BE2C (cell line): Measurements from ENCODE around the gene TMEM174.
A peak's percentile ranks its signal among the peaks of the same experiment; 100 is the strongest.

Source experiments
- DNase-seq: peaks from one replicate; pipeline ENCODE4 v3.0.0-alpha.2; 2020
- H3K27me3 ChIP-seq: fragments of 250-450 bp; sonication (Bioruptor Pico); 2 replicates; pipeline ENCODE4 v1.5.1; 2020; ENCODE audit warnings: mild to moderate bottlenecking
- H3K36me3 ChIP-seq: fragments of 250-450 bp; sonication (Bioruptor Pico); 2 replicates; pipeline ENCODE4 v1.5.1; 2020; ENCODE audit warnings: mild to moderate bottlenecking
- H3K4me1 ChIP-seq: fragments of 250-450 bp; sonication (Bioruptor Pico); 2 replicates; pipeline ENCODE4 v1.5.1; 2020
- H3K4me3 ChIP-seq: 2 replicates; pipeline ENCODE4 v1.5.1; 2011; ENCODE audit warnings: low read depth, low read length
- H3K9me3 ChIP-seq: fragments of 250-450 bp; sonication (Bioruptor Pico); 2 replicates; pipeline ENCODE4 v1.5.1; 2020
- TF ChIP-seq, protein P1 (sequence below): IDR thresholded peaks from 2 replicates; pipeline ENCODE4 v1.5.1; 2012; ENCODE audit warnings: mild to moderate bottlenecking, low read depth, low read length

TMEM174 gene

DNA sequence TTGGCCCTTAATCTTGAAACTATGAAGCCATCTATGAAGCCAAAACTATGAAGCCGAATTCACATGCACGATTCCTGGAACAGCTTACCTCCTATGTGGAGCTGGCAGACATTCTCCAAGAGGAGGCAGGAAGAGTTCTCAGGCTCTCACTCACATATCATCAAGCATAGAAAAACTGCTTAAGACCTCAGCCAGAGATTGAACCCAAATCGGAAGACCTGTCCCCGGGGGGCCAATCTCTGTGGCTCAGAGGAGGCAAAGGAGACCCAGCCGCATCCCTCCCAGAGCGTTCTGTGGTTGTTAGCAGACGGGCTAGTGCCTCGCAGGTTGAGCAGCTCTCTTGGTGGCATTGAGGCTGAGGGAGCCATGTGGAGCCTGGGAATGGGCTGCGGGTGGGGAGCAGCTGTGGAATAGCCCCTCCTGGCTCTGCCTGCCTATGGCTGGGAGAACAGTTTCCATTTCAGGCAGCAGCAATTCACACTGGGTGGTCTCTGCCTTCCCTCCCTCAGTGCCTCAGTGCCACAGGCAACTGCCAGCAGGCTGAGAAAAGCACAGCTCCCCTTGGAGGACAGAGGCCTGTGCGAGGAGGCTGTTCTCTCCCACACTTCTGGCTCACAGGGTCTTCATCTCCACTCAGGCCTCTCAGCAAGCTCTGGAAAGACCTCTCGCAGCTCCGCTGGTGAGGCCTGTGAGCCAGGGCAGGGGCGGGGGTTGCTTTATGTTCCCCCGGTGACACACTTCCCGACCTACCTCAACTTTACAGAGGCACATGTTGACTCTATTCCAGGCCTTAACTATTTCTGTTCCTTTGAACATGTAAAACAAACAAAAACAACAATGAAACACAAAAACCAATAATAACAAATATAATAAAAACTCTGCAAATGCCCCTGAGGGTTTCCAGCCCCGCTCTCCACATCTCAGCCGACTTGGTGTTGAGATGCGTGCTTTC, 17.4 kb upstream of the TMEM174 start:
- H3K4me1 ChIP-seq: peaks cover 7% of the 10 kb centered on the region; the same call in 1 of the 2 replicates
- no peak overlapping the region for H3K4me3 ChIP-seq
- no peaks in the 10 kb centered on the region for H3K36me3 ChIP-seq
- no peaks in the 10 kb centered on the region; the same call in 1 of the 2 replicates for H3K27me3 ChIP-seq
- H3K9me3 ChIP-seq: no peaks in the 10 kb centered on the region
- DNase-seq: no peak
- TF ChIP-seq, protein P1, sequence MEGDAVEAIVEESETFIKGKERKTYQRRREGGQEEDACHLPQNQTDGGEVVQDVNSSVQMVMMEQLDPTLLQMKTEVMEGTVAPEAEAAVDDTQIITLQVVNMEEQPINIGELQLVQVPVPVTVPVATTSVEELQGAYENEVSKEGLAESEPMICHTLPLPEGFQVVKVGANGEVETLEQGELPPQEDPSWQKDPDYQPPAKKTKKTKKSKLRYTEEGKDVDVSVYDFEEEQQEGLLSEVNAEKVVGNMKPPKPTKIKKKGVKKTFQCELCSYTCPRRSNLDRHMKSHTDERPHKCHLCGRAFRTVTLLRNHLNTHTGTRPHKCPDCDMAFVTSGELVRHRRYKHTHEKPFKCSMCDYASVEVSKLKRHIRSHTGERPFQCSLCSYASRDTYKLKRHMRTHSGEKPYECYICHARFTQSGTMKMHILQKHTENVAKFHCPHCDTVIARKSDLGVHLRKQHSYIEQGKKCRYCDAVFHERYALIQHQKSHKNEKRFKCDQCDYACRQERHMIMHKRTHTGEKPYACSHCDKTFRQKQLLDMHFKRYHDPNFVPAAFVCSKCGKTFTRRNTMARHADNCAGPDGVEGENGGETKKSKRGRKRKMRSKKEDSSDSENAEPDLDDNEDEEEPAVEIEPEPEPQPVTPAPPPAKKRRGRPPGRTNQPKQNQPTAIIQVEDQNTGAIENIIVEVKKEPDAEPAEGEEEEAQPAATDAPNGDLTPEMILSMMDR: no peak

DNA sequence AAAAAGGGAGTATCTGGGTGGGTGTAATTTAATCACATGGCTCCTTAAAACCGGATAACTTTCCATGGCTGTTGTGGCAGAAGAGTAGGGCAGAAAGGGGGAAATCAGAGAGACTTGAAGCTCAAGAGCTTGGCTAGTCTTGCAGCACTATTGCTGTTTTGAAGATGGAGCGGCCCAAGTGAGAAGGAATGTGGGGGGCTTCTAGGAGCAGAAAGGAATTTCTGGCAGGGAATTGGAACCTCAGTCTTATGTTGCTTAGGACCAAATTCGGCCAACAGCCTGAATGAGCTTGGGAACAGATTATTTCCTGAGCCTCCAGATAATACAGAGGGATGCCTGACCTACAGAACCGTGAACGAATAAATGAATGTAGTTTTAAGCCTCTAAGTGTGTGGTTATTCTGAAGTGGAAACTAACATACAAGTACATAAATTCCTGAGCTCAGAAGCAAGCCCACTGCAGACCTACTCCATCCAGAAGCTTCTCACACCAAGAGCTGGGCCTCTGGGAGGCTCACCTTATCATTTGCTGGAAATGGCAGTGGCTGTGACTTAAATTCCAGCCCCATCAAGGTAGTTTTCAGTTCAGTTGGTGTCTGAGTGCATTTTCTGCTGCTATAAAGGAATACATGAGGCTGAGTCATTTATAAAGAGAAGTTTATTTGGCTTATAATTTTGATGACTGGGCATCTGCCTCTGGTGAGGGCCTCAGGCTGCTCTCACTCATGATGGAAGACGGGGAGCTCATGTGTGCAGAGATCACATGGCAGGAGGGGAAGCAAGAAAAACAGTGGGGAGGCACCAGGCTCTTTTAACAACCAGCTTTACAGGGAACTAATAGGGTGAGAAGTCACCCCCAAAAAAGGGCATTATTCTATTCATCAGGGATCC, 15.3 kb upstream of the TMEM174 start:
- Histone ChIP-seq H3K27me3 (peaks cover 7% of the 10 kb centered on the region), H3K4me1 (peaks cover 7% of the 10 kb centered on the region; the same call in 1 of the 2 replicates), H3K4me3 (no peak overlapping the region), H3K36me3 (no peaks in the 10 kb centered on the region), H3K9me3 (no peaks in the 10 kb centered on the region)
- TF ChIP-seq, protein P1: no peak
- no peak for DNase-seq

DNA sequence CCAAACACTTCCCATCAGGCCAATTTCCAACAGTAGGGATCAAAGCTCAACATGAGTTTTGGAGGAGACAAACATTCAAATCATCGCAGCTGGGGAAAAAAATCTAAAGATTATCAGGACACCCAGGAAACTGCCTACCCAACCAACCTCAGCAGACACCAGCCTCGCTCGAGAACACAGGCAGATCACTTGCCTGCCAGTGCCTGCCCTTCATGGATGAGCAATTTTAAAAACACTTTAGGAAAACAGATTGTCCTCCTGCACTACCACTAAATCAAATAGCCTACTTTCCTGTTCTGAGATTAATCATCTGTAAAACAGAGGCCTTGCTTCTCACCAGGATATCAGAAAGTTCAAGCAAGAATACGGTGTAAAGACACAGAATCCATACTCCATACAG, 14.7 kb upstream of the TMEM174 start:
- Histone ChIP-seq H3K4me1 (peaks cover 7% of the 10 kb centered on the region; the same call in 1 of the 2 replicates), H3K36me3 (no peaks in the 10 kb centered on the region), H3K27me3 (peaks cover 7% of the 10 kb centered on the region), H3K9me3 (no peaks in the 10 kb centered on the region), H3K4me3 (no peak overlapping the region)
- peak; percentile 34 for DNase-seq
- TF ChIP-seq, protein P1: no peak

DNA sequence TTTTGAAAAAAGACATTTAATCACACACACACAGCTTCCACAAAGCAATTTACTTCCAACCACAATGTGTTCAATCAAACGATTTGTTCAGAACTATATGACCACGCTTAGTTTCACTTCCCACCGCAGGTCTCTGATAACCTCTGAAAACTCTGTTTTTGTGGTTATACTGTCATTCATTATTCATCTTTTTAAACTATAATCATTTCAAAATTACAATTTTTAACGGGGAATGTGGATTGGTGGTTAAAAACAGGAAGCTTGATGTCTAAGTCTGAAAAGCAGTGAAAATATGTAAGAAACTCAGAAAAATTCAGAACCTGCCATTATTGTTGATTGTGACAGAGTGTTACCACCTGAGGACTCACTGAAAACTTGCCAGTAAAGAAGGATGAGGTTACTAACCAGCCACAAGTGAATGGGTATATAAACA, 12.7 kb upstream of the TMEM174 start:
- no peak for DNase-seq
- no peak overlapping the region for H3K4me3 ChIP-seq
- no peaks in the 10 kb centered on the region for H3K36me3 ChIP-seq
- peaks cover 7% of the 10 kb centered on the region; the same call in 1 of the 2 replicates for H3K4me1 ChIP-seq
- peaks cover 12% of the 10 kb centered on the region for H3K27me3 ChIP-seq
- TF ChIP-seq, protein P1: no peak
- H3K9me3 ChIP-seq: no peaks in the 10 kb centered on the region

DNA sequence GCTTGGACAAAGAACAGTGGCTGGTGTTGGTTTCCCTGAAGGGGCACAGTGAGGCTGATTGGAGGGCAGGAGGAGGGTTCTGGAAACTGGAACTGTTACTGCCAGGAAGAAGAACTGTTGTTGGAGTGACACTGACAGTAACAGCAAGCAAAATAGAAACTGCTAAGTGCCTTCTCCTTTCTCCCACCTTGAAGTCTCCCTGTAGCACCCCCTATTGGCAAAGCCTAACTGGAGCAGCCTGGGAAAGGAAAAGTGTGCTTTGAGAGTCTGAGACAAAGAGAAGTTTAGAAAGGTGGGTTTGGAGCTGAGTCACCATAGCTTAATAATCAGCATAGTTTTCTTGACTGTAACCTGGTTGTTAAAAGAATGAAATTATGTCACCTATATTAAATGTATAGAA, 2.5 kb upstream of the TMEM174 start:
- Histone ChIP-seq H3K27me3 (peaks cover 36% of the 10 kb centered on the region), H3K4me3 (no peak overlapping the region), H3K4me1 (no peaks in the 10 kb centered on the region), H3K9me3 (no peaks in the 10 kb centered on the region), H3K36me3 (no peaks in the 10 kb centered on the region)
- TF ChIP-seq, protein P1: peak; percentile 71
- peak; percentile 30 for DNase-seq
